Stimulated activated CD4-positive, alpha-beta T cell treated with anti-CD3 and anti-CD28 coated beads, Interleukin-1b, Interleukin-23, amount 100 ng/mL, for 1 hour (primary cell): Measurements from ENCODE around the gene HRC.
"Not testable (repeated sequence)": the region's sequence is repeated elsewhere in the genome, so short reads cannot be mapped to it uniquely, and the experiment has no call there.

Experiments used
- DNase-seq, 2 donors: peaks; one replicate each; pipeline ENCODE4 v3.0.0-alpha.2; 2020; ENCODE audit warnings: low read depth in 2 of 2

HRC gene

GRCh38 chr19:49155005-49155819 lies at the start of gene HRC:
TSS of gene HRC (minus strand) at chr19:49155396. CDS start at chr19:49155237, 159 bp downstream.
- DNase-seq: no peak

GRCh38 chr19:49201042-49201441 lies 45.8 kb upstream of the HRC start:
- DNase-seq: no peak

- DNase-seq: no peak
These were observed 45.2 kb upstream of the HRC start for GRCh38 chr19:49200238-49200862.

- DNase-seq: no peak
These were observed 41.5 kb upstream of the HRC start for GRCh38 chr19:49196527-49197240.

- DNase-seq: no peak
These were observed 39.2 kb upstream of the HRC start for GRCh38 chr19:49194408-49194807.

- DNase-seq: no peak
These were observed 38.7 kb upstream of the HRC start for GRCh38 chr19:49193822-49194394.

- no peak for DNase-seq
These were observed 35.6 kb upstream of the HRC start for GRCh38 chr19:49190781-49191180.

- no peak for DNase-seq
These were observed 34.1 kb upstream of the HRC start for GRCh38 chr19:49189259-49189658.

GRCh38 chr19:49188626-49189200 lies 33.5 kb upstream of the HRC start:
- DNase-seq: no peak

- DNase-seq: no peak
These were observed 30.9 kb upstream of the HRC start for GRCh38 chr19:49186108-49186507.

- no peak for DNase-seq
These were observed 27.7 kb upstream of the HRC start for GRCh38 chr19:49182848-49183375.

GRCh38 chr19:49182010-49182847 lies 27.0 kb upstream of the HRC start:
- not testable (repeated sequence) for DNase-seq

- DNase-seq: no peak
These were observed 25.5 kb upstream of the HRC start for GRCh38 chr19:49180659-49181058.

GRCh38 chr19:49173198-49173597 lies 18.0 kb upstream of the HRC start:
- no peak for DNase-seq

GRCh38 chr19:49168421-49168820 lies 13.2 kb upstream of the HRC start:
- DNase-seq: no peak

- DNase-seq: no peak
These were observed 12.7 kb upstream of the HRC start for GRCh38 chr19:49167857-49168409.

- no peak for DNase-seq
These were observed 10.7 kb upstream of the HRC start for GRCh38 chr19:49165865-49166301.

GRCh38 chr19:49165111-49165750 lies 10.0 kb upstream of the HRC start:
- DNase-seq: no peak

- no peak for DNase-seq
These were observed 6.8 kb upstream of the HRC start for GRCh38 chr19:49161987-49162386.
